Stimulated activated memory B cell treated with anti-CD40 and anti-IgM and Interleukin-4, amounts not matched to agents 10 μg/mL and 1 μg/mL and 100 μg/mL, for 72 hours (primary cell): ENCODE measurements around the gene GPR152.
"Not testable (repeated sequence)": the region's sequence is repeated elsewhere in the genome, so short reads cannot be mapped to it uniquely, and the experiment has no call there.

Experiments
- ATAC-seq: fragments of 150-1000 bp; cut with Tn5 transposase; 2 replicates; pipeline ENCODE4 v1.10.0; 2021
- H3K27ac Mint-ChIP-seq: one replicate; pipeline ENCODE4 v1.8.0; 2022; ENCODE audit warnings: mild to moderate bottlenecking, mixed read lengths
- H3K27me3 Mint-ChIP-seq: one replicate; pipeline ENCODE4 v1.8.0; 2022; ENCODE audit warnings: mixed read lengths
- H3K36me3 Mint-ChIP-seq: one replicate; pipeline ENCODE4 v1.8.0; 2022; ENCODE audit warnings: mixed read lengths
- H3K4me1 Mint-ChIP-seq: one replicate; pipeline ENCODE4 v1.8.0; 2022; ENCODE audit warnings: mixed read lengths
- H3K4me3 Mint-ChIP-seq: one replicate; pipeline ENCODE4 v1.8.0; 2022; ENCODE audit warnings: mild to moderate bottlenecking, moderate library complexity, mixed read lengths
- H3K9me3 Mint-ChIP-seq: one replicate; pipeline ENCODE4 v1.8.0; 2022; ENCODE audit warnings: mixed read lengths

Gene GPR152

GRCh38 chr11:67408437-67409200 is 43.9 kb downstream of the GPR152 start:
- Mint-ChIP-seq H3K4me1 (peaks cover 94% of the 10 kb centered on the region), H3K36me3 (peaks cover 11% of the 10 kb centered on the region), H3K27ac (peak overlapping the region; percentile 75), H3K27me3 (no peaks in the 10 kb centered on the region), H3K4me3 (peak overlapping the region; percentile 89), H3K9me3 (no peaks in the 10 kb centered on the region)
- ATAC-seq = no peak

DNA sequence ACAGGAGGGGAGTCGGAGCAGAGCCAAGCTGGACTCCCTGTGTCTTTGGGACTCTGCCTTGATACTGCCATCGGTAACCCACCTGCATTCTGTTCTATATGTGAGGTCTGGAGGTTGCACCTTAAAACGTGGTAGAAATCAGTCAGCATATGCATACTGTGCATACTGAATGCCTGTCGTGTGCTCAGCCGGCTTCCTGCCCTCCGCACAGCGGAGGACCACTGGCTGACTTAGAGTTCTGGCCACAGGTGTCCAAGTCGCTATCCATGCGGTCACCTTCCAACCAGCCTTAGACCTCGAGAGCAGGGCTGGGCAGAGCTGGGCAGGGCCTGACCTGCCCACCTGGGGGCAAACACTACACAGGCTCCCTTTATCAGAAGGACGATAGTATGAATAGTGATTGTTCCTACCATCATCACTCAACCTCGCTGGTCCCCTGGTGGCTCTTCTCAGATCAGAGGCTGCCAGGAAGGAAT is 44.8 kb downstream of the GPR152 start:
- Mint-ChIP-seq H3K36me3 (peaks cover 11% of the 10 kb centered on the region), H3K9me3 (no peaks in the 10 kb centered on the region), H3K4me3 (peak overlapping the region; percentile 73), H3K27ac (peak overlapping the region; percentile 75), H3K27me3 (no peaks in the 10 kb centered on the region), H3K4me1 (peaks cover 92% of the 10 kb centered on the region)
- no peak for ATAC-seq

DNA sequence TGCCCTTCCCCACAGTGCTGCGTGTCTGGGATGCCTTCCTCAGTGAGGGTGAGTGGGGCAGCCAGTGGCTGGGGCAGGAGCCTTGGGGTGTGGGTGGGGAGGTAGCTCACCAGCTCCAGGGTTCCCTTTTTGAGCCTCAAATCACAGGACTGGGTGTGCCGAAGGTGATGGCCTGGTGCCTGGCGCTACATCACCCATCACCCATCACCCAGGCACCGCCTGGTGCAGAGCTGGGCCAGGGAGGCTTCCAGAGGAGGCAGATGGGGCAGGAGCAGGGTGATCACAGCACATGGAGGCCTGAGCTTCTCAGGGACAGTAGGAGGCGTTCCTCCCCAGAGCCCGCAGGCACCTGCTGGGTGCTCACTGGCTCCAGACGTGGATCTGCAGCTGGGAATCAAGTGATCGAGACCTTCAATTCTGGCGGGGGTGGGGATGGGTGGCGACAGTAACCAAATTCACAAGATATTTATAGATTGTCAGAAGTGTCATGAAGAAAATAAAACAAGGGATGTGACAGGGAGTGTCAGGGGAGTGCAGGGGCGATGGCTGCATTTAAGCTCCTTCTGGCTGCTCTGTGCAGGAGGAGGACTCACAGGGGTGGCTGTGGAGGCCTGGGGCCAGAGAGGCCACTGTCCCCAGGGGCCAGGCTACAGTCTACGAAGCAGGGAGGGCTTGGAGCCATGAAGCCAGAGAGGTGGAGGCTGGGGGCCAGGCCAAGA is 45.4 kb downstream of the GPR152 start:
- ATAC-seq = no peak
- Mint-ChIP-seq H3K27me3 (no peaks in the 10 kb centered on the region), H3K36me3 (peaks cover 11% of the 10 kb centered on the region), H3K27ac (peak overlapping the region; percentile 75), H3K9me3 (no peaks in the 10 kb centered on the region), H3K4me1 (peaks cover 86% of the 10 kb centered on the region), H3K4me3 (peak overlapping the region; percentile 73)

- H3K27me3 Mint-ChIP-seq = no peaks in the 10 kb centered on the region
- H3K9me3 Mint-ChIP-seq = no peaks in the 10 kb centered on the region
- ATAC-seq = no peak
- peaks cover 80% of the 10 kb centered on the region for H3K4me1 Mint-ChIP-seq
- H3K36me3 Mint-ChIP-seq = peaks cover 11% of the 10 kb centered on the region
- peak overlapping the region; percentile 75 for H3K27ac Mint-ChIP-seq
- peak overlapping the region; percentile 73 for H3K4me3 Mint-ChIP-seq
Observed at GRCh38 chr11:67406420-67406968, 46.0 kb downstream of the GPR152 start.

DNA sequence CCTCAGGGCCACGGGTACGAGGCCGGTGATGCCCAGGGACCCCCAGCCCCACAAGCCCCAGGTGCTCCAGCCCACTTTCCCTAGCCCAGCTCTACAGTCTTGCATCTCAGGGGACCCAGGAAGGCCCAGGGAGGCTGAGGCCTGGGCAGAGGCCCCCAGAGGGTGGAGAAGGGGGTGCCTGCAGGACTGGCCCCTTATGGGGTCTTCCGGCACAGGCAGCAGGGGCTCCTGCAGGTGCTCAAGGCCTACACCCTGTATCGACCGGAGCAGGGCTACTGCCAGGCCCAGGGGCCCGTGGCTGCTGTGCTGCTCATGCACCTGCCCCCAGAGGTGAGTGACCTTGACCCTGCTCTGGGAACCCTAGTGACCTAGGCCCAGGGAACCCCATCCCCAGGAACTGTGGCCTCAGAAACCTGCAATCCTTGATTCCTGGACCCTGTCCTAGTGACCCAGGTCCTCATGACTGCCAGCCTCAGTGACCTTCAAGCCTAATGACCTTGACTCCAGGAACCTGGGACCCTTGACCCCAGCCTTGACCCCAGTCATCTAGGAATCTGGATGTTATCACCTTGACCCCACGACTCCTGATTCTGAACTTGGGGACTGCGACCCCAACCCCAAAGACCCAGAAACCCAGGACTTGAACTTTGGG is 46.7 kb downstream of the GPR152 start:
- Mint-ChIP-seq H3K9me3 (no peaks in the 10 kb centered on the region), H3K27me3 (no peaks in the 10 kb centered on the region), H3K36me3 (peaks cover 12% of the 10 kb centered on the region), H3K27ac (peak overlapping the region; percentile 75), H3K4me3 (peak overlapping the region; percentile 86), H3K4me1 (peaks cover 75% of the 10 kb centered on the region)
- no peak for ATAC-seq

DNA sequence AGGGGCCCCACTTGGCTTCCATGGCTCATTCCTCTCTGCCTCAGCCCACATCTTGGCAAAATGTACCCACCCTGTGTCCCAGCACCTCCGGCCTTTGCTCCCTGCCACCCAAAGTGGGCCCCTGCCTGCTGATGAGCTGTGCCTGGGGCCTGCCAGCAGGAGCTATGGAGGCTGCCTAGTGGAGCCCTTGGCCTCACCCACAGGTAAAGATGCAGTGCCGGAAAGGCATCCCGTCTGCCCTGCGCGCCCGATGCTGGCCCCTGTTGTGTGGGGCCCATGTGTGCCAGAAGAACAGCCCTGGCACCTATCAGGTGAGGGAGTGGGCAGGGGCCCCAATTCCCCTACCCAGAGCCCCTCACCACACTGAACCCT is 47.3 kb downstream of the GPR152 start:
- Mint-ChIP-seq H3K36me3 (peaks cover 18% of the 10 kb centered on the region), H3K4me1 (peaks cover 75% of the 10 kb centered on the region)
- ATAC-seq = no peak

DNA sequence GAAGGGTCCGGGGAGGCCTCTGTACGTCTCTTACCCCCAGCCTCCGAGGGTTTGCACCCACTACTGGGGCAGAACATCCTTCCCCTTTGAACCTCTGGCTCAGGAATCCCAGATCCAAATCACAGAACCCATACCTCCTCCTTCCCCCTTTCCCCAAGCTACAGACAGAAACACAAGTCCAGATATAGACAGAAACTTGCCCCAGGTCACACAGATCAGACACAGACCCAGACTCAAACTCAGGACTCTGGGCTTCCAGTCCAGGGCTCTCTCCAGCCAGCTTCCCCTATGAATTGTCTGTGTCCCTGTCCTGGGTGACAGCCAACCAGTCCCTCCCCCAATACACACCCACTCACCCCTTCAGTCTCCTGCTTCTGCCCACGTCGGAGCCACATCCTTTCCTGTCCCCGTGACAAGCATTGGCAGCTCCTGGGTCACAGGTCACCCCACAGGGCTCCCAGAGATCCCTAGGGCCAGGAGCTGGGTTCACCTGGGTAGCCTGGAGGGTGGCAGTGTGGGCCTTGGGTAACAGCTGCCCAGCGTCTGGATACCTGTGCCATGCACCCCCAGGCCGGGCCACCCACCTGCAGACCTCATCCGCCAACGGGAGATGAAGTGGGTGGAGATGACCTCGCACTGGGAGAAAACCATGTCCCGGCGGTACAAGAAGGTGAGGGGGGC is 47.9 kb downstream of the GPR152 start:
- no peak for ATAC-seq
- H3K9me3 Mint-ChIP-seq = no peaks in the 10 kb centered on the region
- peak overlapping the region; percentile 75 for H3K27ac Mint-ChIP-seq
- H3K4me1 Mint-ChIP-seq = peaks cover 73% of the 10 kb centered on the region
- peak overlapping the region; percentile 86 for H3K4me3 Mint-ChIP-seq
- no peaks in the 10 kb centered on the region for H3K27me3 Mint-ChIP-seq
- H3K36me3 Mint-ChIP-seq = peaks cover 18% of the 10 kb centered on the region

More for the DNA sequence above, 47.3 kb downstream of the GPR152 start:
- Mint-ChIP-seq H3K4me3 (peak overlapping the region; percentile 86), H3K27me3 (no peaks in the 10 kb centered on the region), H3K27ac (peak overlapping the region; percentile 75), H3K9me3 (no peaks in the 10 kb centered on the region)

GRCh38 chr11:67403085-67403484 is 49.4 kb downstream of the GPR152 start:
- H3K27ac Mint-ChIP-seq = peak overlapping the region; percentile 75
- not testable (repeated sequence) for H3K27me3 Mint-ChIP-seq, H3K9me3 Mint-ChIP-seq, ATAC-seq
- H3K36me3 Mint-ChIP-seq = peaks cover 24% of the 10 kb centered on the region
- peak overlapping the region; percentile 86 for H3K4me3 Mint-ChIP-seq
- H3K4me1 Mint-ChIP-seq = peaks cover 62% of the 10 kb centered on the region

- Mint-ChIP-seq H3K4me1 (peaks cover 60% of the 10 kb centered on the region), H3K27ac (peak overlapping the region; percentile 75), H3K36me3 (peaks cover 30% of the 10 kb centered on the region), H3K4me3 (peak overlapping the region; percentile 86)
- ATAC-seq, H3K27me3 Mint-ChIP-seq, H3K9me3 Mint-ChIP-seq: not testable (repeated sequence)
Observed at GRCh38 chr11:67402192-67402839, 50.2 kb downstream of the GPR152 start.

- H3K36me3 Mint-ChIP-seq = peaks cover 30% of the 10 kb centered on the region
- ATAC-seq = peak; percentile 87
- peak within 1 kb of the TSS; percentile 75 for H3K27ac Mint-ChIP-seq
- no peaks in the 10 kb centered on the region for H3K27me3 Mint-ChIP-seq
- no peaks in the 10 kb centered on the region for H3K9me3 Mint-ChIP-seq
- peaks cover 60% of the 10 kb centered on the region for H3K4me1 Mint-ChIP-seq
- peak within 1 kb of the TSS; percentile 89 for H3K4me3 Mint-ChIP-seq
Observed at GRCh38 chr11:67401495-67402191, 50.9 kb downstream of the GPR152 start, which contains the start of gene PPP1CA. Gene PPP1CA, minus strand, starts transcription at chr11:67401858. Its CDS starts 76 bp downstream, at chr11:67401782.
